ENCODE measurements around the gene C17orf58. TPM values are rescaled to one million over a fixed set of nuclear protein-coding genes. Genes with fewer than 3 reads are reported as not detected.
A peak's percentile ranks its signal among the peaks of the same experiment; 100 is the strongest.

C17orf58 gene
- total RNA-seq, 4 donors from 2014 or later: 6.4 to 10.7 (median 7.2) TPM

- no peak for DNase-seq
- WGBS, 2 donors: 55% methylated on average over 2 of the region's 2 CpGs; no CpG with 5 or more reads in 1 of the 2 donors
- intact Hi-C loops (cut with DNase I): no loop called here
- TF ChIP-seq, protein P1, sequence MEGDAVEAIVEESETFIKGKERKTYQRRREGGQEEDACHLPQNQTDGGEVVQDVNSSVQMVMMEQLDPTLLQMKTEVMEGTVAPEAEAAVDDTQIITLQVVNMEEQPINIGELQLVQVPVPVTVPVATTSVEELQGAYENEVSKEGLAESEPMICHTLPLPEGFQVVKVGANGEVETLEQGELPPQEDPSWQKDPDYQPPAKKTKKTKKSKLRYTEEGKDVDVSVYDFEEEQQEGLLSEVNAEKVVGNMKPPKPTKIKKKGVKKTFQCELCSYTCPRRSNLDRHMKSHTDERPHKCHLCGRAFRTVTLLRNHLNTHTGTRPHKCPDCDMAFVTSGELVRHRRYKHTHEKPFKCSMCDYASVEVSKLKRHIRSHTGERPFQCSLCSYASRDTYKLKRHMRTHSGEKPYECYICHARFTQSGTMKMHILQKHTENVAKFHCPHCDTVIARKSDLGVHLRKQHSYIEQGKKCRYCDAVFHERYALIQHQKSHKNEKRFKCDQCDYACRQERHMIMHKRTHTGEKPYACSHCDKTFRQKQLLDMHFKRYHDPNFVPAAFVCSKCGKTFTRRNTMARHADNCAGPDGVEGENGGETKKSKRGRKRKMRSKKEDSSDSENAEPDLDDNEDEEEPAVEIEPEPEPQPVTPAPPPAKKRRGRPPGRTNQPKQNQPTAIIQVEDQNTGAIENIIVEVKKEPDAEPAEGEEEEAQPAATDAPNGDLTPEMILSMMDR (IDR thresholded peaks at IDR 0.05): no peak
- TF ChIP-seq POLR2A (IDR thresholded peaks at IDR 0.05): no peak
- Histone ChIP-seq H3K4me3 (no peak overlapping the region), H3K4me1 (peaks cover 6 to 29% (median 21%) of the 10 kb centered on the region in 3 donors), H3K9me3 (no peaks in the 10 kb centered on the region), H3K27ac (no peak overlapping the region), H3K27me3 (no peaks in the 10 kb centered on the region), H3K36me3 (no peaks in the 10 kb centered on the region)
These were observed 2.2 kb upstream of the C17orf58 start for GRCh38 chr17:67998466-67998865.

DNA sequence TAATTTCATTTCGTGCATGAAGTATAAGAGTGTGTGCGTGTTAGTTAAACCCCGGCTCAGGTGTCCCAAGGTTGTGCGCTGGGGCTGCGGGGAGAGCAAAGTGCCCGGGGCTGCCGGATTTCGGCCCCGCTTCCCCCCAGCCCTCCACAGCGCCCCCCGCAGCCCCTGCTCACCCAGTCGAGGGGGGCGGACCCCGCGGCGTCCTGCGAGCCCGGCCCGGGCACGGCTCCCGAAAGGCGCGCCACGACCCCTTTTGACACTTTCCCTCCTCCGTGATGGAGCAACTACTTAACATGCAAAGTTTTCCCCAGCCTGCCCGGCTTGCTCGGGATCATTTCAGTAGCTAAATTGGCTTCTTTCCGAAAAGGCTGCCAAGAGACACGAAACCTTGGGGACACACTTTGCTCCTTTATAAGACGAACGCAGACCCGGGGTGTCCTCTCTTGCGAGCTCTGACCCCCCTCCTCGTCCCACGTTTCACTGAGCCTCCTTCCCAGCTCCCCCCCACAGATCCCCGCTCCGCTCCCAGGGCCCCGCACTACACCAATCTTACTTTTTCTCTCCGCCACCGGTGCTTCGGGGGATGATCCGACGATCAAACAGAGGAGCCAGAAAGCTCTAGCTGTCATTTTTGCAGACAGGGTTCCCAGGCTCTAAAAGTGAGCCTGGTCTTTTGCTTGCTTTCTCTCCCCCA lies 552 bp downstream of the C17orf58 start:
- WGBS, 2 donors: 0 to 1% methylated on average over 21 to 38 of the region's 43 CpGs
- Histone ChIP-seq H3K9me3 (no peaks in the 10 kb centered on the region), H3K27ac (peak overlapping the region; percentile 4 to 98 (median 85)), H3K4me1 (peaks cover 12 to 43% (median 21%) of the 10 kb centered on the region in 3 donors), H3K27me3 (no peaks in the 10 kb centered on the region), H3K4me3 (peak overlapping the region; percentile 42 to 78 (median 71)), H3K36me3 (no peaks in the 10 kb centered on the region)
- no peak for DNase-seq
- intact Hi-C loops (cut with DNase I): no loop called here
- no peak for TF ChIP-seq POLR2A (IDR thresholded peaks at IDR 0.05)
- TF ChIP-seq, protein P1 (IDR thresholded peaks at IDR 0.05): no peak

DNA sequence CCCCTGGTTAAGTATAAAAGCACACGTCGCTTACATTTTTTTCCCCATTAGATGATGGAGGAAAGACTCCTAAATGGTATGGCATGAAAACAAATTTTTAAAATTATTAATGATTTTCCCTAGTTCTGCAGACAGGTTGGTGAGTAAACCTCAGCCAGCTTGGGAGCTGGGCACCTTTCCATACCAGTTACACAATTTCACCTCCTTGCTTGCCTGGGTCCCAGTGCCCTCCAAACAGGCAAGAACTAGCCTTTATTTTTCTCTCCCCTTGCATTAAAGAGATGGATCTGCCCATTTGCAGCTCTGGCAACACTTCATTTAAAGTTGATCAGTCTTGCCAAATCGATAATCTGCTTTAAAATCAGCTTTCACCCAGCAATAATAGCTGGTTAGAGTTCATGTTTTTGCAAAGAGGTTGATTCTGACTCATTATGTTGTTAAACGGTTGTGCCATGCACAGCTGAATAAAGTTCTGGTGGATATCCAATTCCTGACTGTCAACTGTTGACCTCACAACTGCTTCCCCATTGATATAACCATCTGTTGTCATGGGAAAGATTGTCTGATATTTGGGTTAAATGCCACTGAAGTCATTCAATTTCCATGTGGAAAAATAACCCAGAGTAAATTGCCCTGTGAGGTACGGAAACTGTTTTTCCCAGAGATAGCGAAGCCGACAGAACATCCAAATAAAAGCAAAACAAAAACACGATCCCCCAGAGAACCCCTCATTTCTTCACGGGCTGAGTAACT lies 1.3 kb downstream of the C17orf58 start:
- H3K27ac ChIP-seq: peak overlapping the region; percentile 30 to 98 (median 85)
- peak overlapping the region; percentile 42 to 78 (median 71) for H3K4me3 ChIP-seq
- WGBS, 2 donors: 16 to 17% methylated on average over 9 of the region's 9 CpGs
- H3K36me3 ChIP-seq: no peaks in the 10 kb centered on the region
- no peaks in the 10 kb centered on the region for H3K9me3 ChIP-seq
- no peak for DNase-seq
- peaks cover 12 to 43% (median 21%) of the 10 kb centered on the region in 3 donors for H3K4me1 ChIP-seq
- TF ChIP-seq POLR2A (IDR thresholded peaks at IDR 0.05): no peak
- TF ChIP-seq, protein P1 (IDR thresholded peaks at IDR 0.05): no peak
- no peaks in the 10 kb centered on the region for H3K27me3 ChIP-seq
- intact Hi-C loops (cut with DNase I): no loop called here

- Histone ChIP-seq H3K36me3 (no peaks in the 10 kb centered on the region), H3K27ac (peak overlapping the region; percentile 91 to 98 (median 97)), H3K4me1 (peaks cover 12 to 43% (median 21%) of the 10 kb centered on the region in 3 donors), H3K27me3 (no peaks in the 10 kb centered on the region), H3K4me3 (peak overlapping the region; percentile 65 to 89 (median 72)), H3K9me3 (no peaks in the 10 kb centered on the region)
- DNase-seq: no peak
- intact Hi-C loops (cut with DNase I): no loop called here
- TF ChIP-seq POLR2A (IDR thresholded peaks at IDR 0.05): no peak
- TF ChIP-seq, protein P1 (IDR thresholded peaks at IDR 0.05): no peak
- WGBS, 2 donors: 3 to 4% methylated on average over 20 of the region's 21 CpGs
These were observed 2.3 kb downstream of the C17orf58 start for GRCh38 chr17:67993998-67994361.
